ENCODE measurements around the gene MAPK4. TPM values are rescaled to one million over a fixed set of nuclear protein-coding genes. Genes with fewer than 3 reads are reported as not detected.

MAPK4 gene
- total RNA-seq, 3 donors from 2014 or later: 0.64 to 1.9 (median 1.3) TPM

DNA sequence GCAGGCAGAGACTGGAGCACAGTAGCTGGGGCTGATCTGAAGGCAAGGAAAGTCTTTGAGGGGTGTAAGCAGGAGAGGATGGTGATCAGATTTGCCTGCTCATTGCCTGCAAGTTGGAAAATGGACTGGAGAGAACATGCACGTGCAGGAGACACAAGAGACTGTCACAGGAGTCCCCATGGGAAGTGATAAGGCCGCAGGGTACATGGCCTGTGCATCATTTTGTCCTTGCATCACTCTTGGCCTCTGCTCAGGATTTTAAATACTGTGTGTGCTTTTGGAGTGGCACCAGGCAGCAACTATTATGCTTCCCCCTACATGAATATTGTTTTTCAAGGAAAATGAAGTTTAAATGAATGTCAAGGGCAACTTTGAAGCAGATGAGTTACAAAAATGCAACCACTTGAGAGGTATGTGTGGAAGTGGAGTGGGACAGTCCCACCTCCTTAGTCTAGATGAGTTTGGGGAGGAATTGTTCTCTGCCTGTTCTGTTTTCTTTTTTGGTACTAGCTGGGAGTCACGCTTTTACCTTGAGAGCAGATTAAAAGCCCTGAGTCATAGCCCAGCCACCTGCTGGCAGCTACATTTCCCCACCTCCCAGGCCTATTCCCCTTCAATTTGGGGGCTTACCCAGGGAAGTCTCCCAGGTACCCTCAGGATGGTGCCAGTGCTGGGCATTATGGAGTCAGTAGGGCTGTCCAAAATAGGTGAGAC is 19.3 kb downstream of the MAPK4 start:
- H3K4me3 ChIP-seq: no peak overlapping the region
- TF ChIP-seq POLR2AphosphoS5 (IDR thresholded peaks at IDR 0.05) (no peak), POLR2A (IDR thresholded peaks at IDR 0.05) (no peak)
- TF ChIP-seq, protein P1, sequence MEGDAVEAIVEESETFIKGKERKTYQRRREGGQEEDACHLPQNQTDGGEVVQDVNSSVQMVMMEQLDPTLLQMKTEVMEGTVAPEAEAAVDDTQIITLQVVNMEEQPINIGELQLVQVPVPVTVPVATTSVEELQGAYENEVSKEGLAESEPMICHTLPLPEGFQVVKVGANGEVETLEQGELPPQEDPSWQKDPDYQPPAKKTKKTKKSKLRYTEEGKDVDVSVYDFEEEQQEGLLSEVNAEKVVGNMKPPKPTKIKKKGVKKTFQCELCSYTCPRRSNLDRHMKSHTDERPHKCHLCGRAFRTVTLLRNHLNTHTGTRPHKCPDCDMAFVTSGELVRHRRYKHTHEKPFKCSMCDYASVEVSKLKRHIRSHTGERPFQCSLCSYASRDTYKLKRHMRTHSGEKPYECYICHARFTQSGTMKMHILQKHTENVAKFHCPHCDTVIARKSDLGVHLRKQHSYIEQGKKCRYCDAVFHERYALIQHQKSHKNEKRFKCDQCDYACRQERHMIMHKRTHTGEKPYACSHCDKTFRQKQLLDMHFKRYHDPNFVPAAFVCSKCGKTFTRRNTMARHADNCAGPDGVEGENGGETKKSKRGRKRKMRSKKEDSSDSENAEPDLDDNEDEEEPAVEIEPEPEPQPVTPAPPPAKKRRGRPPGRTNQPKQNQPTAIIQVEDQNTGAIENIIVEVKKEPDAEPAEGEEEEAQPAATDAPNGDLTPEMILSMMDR (IDR thresholded peaks at IDR 0.05): no peak

GRCh38 chr18:50581517-50581916 is 21.6 kb downstream of the MAPK4 start:
- Histone ChIP-seq H3K4me3 (no peak overlapping the region), H3K4me1 (no peaks in the 10 kb centered on the region), H3K27me3 (no peaks in the 10 kb centered on the region), H3K9me3 (peaks cover 5 to 23% of the 10 kb centered on the region in 2 donors), H3K27ac (no peak overlapping the region), H3K36me3 (no peaks in the 10 kb centered on the region)
- no peak for DNase-seq (ENCODE audit: low spot score in 2 of 2)
- TF ChIP-seq, protein P1 (IDR thresholded peaks at IDR 0.05): no peak
- TF ChIP-seq POLR2A (IDR thresholded peaks at IDR 0.05): no peak
- TF ChIP-seq POLR2AphosphoS5 (IDR thresholded peaks at IDR 0.05): no peak
- intact Hi-C loops (cut with DNase I; ENCODE audit: low total_unique reads): no loop called here

More for the DNA sequence above, 19.3 kb downstream of the MAPK4 start:
- DNase-seq (ENCODE audit: low spot score in 2 of 2): no peak
- Histone ChIP-seq H3K27me3 (no peaks in the 10 kb centered on the region), H3K9me3 (peaks cover 5 to 12% of the 10 kb centered on the region in 2 donors), H3K27ac (no peak overlapping the region), H3K36me3 (no peaks in the 10 kb centered on the region), H3K4me1 (no peaks in the 10 kb centered on the region)
- intact Hi-C loops (cut with DNase I; ENCODE audit: low total_unique reads): no loop called here

DNA sequence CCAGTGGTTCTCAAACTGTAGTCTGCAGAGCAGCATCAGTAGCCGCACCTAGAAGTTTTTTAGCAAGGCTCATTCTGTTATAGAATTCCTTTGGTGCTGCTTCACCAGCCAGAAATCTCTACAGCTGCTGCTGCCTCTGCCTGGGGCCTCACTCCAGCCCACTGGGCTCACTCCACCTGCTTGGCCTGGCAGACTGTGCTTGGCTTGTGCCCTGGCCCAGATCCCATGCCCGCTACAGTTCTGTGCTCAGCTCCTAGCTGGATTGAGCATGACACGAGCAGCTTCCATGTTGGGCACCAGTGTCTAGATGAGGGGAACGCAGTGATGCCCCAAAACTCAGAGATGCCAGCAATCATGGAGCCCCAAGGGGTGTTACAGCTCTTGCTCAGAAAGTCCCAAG is 22.6 kb downstream of the MAPK4 start:
- intact Hi-C loops (cut with DNase I; ENCODE audit: low total_unique reads): no loop called here
- no peaks in the 10 kb centered on the region for H3K4me1 ChIP-seq
- DNase-seq (ENCODE audit: low spot score in 2 of 2): no peak
- H3K9me3 ChIP-seq: peaks cover 5 to 25% of the 10 kb centered on the region in 2 donors
- no peaks in the 10 kb centered on the region for H3K27me3 ChIP-seq
- no peak overlapping the region for H3K27ac ChIP-seq
- TF ChIP-seq, protein P1 (IDR thresholded peaks at IDR 0.05): no peak
- TF ChIP-seq POLR2A (IDR thresholded peaks at IDR 0.05) (no peak), POLR2AphosphoS5 (IDR thresholded peaks at IDR 0.05) (no peak)
- no peak overlapping the region for H3K4me3 ChIP-seq
- no peaks in the 10 kb centered on the region for H3K36me3 ChIP-seq

- intact Hi-C loops (cut with DNase I; ENCODE audit: low total_unique reads): no loop called here
- Histone ChIP-seq H3K9me3 (peaks cover 5 to 34% of the 10 kb centered on the region in 2 donors), H3K27me3 (no peaks in the 10 kb centered on the region), H3K36me3 (no peaks in the 10 kb centered on the region), H3K4me1 (no peaks in the 10 kb centered on the region), H3K4me3 (no peak overlapping the region), H3K27ac (no peak overlapping the region)
- DNase-seq (ENCODE audit: low spot score in 2 of 2): no peak
- TF ChIP-seq POLR2A (IDR thresholded peaks at IDR 0.05) (no peak), POLR2AphosphoS5 (IDR thresholded peaks at IDR 0.05) (no peak)
- TF ChIP-seq, protein P1 (IDR thresholded peaks at IDR 0.05): no peak
Measured at GRCh38 chr18:50586710-50587109, 26.8 kb downstream of the MAPK4 start.

DNA sequence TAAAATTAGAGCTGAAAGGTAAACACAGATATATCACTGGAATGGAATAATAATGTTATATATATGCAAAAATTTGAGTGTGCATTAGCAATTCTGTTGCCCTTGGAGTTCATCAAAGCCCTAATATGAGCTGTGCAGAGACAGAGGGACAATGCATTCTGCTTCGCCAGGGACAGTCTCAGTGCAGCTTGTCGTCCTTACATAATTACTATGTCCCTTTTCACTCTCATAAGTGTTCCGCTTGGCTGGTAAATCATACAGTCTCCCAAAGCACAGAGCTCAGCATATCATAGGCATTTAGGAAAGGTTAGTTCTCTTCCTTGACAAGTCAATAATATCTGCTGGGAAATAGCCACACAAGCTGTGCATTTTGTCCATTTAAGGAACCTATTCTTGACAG is 30.7 kb downstream of the MAPK4 start:
- Histone ChIP-seq H3K9me3 (peaks cover 0 to 16% of the 10 kb centered on the region in 2 donors), H3K4me1 (no peaks in the 10 kb centered on the region), H3K27ac (no peak overlapping the region), H3K36me3 (no peaks in the 10 kb centered on the region), H3K4me3 (no peak overlapping the region), H3K27me3 (no peaks in the 10 kb centered on the region)
- intact Hi-C loops (cut with DNase I; ENCODE audit: low total_unique reads): no loop called here
- DNase-seq (ENCODE audit: low spot score in 2 of 2): no peak
- TF ChIP-seq POLR2AphosphoS5 (IDR thresholded peaks at IDR 0.05) (no peak), POLR2A (IDR thresholded peaks at IDR 0.05) (no peak)
- TF ChIP-seq, protein P1 (IDR thresholded peaks at IDR 0.05): no peak

Measured in breast epithelium (tissue), 4 donors.